Measurements from ENCODE around the gene ZBTB45.

The ZBTB45 gene

GRCh38 chr19:58531034-58531840 is 11.6 kb upstream of the ZBTB45 start:
- H3K4me1 Mint-ChIP-seq: no peaks in the 10 kb centered on the region
- no peak overlapping the region for H3K4me3 Mint-ChIP-seq
- ATAC-seq: no peak
- no peaks in the 10 kb centered on the region for H3K36me3 Mint-ChIP-seq
- no peak overlapping the region for H3K27ac Mint-ChIP-seq
- H3K9me3 Mint-ChIP-seq: no peaks in the 10 kb centered on the region
- DNase-seq (ENCODE audit: low spot score in 2 of 2): no peak

DNA sequence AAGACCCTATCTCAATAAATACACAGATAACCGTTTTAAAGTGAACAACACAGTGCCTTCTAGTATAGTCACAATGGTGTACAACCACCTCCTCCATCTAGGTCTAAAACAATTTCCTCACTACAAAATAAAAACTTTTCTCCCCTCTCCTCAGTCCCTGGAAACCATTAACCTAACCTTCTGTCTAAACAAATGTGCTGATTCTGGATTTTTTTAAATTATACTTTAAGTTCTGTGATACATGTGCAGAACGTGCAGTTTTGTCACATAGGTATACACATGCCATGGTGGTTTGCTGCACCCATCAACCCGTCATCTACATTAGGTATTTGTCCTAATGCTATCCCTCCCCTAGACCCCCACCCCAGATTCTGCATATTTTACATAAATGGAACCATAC is 9.8 kb upstream of the ZBTB45 start:
- no peaks in the 10 kb centered on the region for H3K36me3 Mint-ChIP-seq
- ATAC-seq (no peak), DNase-seq (ENCODE audit: low spot score in 2 of 2) (no peak)
- H3K27ac Mint-ChIP-seq: no peak overlapping the region
- no peaks in the 10 kb centered on the region for H3K9me3 Mint-ChIP-seq
- H3K4me3 Mint-ChIP-seq: no peak overlapping the region
- H3K4me1 Mint-ChIP-seq: no peaks in the 10 kb centered on the region

GRCh38 chr19:58522709-58523108 is 3.1 kb upstream of the ZBTB45 start:
- H3K4me1 Mint-ChIP-seq: peaks cover 30% of the 10 kb centered on the region
- ATAC-seq (no peak), DNase-seq (ENCODE audit: low spot score in 2 of 2) (no peak)
- no peaks in the 10 kb centered on the region for H3K9me3 Mint-ChIP-seq
- peak overlapping the region; percentile 90 for H3K27ac Mint-ChIP-seq
- peaks cover 17% of the 10 kb centered on the region for H3K36me3 Mint-ChIP-seq
- no peak overlapping the region for H3K4me3 Mint-ChIP-seq

DNA sequence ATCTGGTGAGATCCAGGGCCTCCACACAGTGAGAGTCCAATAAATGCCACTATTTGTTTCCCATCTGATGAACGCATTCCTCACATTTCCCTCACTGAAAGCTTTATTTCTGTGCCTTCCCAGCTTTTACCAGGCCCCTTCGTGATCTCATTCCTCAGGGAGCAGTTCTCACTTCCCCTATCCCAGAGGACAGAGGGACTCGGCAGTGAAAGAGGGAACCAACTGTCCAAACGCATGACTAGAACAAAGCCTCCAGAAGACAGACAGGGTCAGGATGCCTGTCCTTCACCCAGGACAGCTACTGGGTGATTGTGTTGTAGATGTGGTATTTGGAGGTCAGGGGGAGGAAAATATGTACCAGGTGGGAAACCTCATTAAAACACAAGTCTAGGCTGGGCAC is 2.0 kb upstream of the ZBTB45 start:
- Mint-ChIP-seq H3K4me3 (no peak overlapping the region), H3K4me1 (peaks cover 36% of the 10 kb centered on the region), H3K27ac (no peak overlapping the region), H3K9me3 (no peaks in the 10 kb centered on the region), H3K36me3 (peaks cover 20% of the 10 kb centered on the region)
- ATAC-seq (no peak), DNase-seq (ENCODE audit: low spot score in 2 of 2) (no peak)

GRCh38 chr19:58520257-58520599 is 618 bp upstream of the ZBTB45 start:
- DNase-seq (ENCODE audit: low spot score in 2 of 2) (no peak), ATAC-seq (no peak)
- no peaks in the 10 kb centered on the region for H3K9me3 Mint-ChIP-seq
- H3K4me1 Mint-ChIP-seq: peaks cover 47% of the 10 kb centered on the region
- peaks cover 34% of the 10 kb centered on the region for H3K36me3 Mint-ChIP-seq
- peak overlapping the region; percentile 99 for H3K27ac Mint-ChIP-seq
- peak overlapping the region; percentile 98 for H3K4me3 Mint-ChIP-seq

DNA sequence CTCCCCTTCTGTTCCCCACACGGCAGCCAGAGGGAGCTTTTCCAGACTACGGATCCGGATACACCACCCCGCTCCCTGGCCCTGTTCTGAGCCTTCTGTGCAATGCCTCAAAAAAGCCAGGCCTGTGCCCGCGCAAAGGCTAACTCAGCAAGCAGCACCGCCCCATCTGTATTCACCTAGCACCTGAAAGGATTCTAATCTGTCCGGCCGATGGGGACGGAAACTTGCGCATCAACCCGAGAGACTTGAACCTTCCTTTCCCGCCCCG is 589 bp downstream of the ZBTB45 start:
- Mint-ChIP-seq H3K27ac (peak overlapping the region; percentile 99), H3K36me3 (peaks cover 46% of the 10 kb centered on the region), H3K4me3 (peak overlapping the region; percentile 98), H3K4me1 (peaks cover 55% of the 10 kb centered on the region), H3K9me3 (no peaks in the 10 kb centered on the region)
- ATAC-seq (peak; percentile 16), DNase-seq (ENCODE audit: low spot score in 2 of 2) (no peak)

DNA sequence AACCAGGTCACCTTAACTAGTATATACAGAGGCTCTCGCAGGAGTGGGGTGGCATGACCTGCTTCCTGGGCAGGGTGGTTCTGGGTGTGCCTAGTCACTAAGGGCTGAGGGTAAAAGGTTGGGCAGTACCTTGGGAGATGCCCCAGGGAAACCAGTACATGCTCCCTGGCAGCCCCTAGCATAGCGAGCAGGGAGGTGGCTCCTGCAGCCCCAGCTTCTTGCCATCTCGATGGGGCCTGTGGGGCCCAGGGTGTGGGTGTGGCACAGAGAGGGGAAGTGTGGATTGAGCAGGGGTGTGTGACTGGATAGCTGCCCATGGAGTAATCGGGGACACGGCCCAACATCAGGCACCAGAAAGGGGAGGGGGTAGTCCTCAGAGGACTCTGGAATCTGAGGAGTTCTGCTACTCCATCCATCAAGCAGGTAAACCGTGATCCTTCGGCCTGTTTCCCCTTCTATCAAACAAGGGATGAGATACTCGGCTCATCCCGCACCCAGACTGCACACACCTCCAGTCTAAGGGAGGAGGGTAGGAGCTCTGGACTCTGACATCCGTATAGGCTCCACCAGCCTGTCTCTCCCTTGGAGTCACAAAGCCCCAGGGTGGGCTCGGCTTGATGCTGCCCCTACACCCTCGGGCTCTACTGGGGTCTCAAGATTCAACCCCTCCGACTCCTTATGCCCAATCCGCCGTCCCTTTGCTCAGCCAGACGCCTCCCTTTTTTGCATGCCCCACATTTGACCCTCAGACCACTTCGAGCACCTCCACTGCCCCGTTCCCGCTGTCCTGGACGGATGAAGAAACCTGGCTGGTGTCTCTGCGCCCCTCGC is 1.1 kb downstream of the ZBTB45 start:
- Mint-ChIP-seq H3K4me3 (peak overlapping the region; percentile 98), H3K27ac (peak overlapping the region; percentile 99), H3K9me3 (no peaks in the 10 kb centered on the region), H3K4me1 (peaks cover 61% of the 10 kb centered on the region), H3K36me3 (peaks cover 52% of the 10 kb centered on the region)
- ATAC-seq: no peak
- no peak for DNase-seq (ENCODE audit: low spot score in 2 of 2)

- H3K4me1 Mint-ChIP-seq: peaks cover 69% of the 10 kb centered on the region
- DNase-seq (ENCODE audit: low spot score in 2 of 2): no peak
- H3K4me3 Mint-ChIP-seq: peak overlapping the region; percentile 98
- H3K27ac Mint-ChIP-seq: peak overlapping the region; percentile 99
- ATAC-seq: no peak
- no peaks in the 10 kb centered on the region for H3K9me3 Mint-ChIP-seq
- peaks cover 60% of the 10 kb centered on the region for H3K36me3 Mint-ChIP-seq
Measured at GRCh38 chr19:58516964-58517833, 2.4 kb downstream of the ZBTB45 start.

DNA sequence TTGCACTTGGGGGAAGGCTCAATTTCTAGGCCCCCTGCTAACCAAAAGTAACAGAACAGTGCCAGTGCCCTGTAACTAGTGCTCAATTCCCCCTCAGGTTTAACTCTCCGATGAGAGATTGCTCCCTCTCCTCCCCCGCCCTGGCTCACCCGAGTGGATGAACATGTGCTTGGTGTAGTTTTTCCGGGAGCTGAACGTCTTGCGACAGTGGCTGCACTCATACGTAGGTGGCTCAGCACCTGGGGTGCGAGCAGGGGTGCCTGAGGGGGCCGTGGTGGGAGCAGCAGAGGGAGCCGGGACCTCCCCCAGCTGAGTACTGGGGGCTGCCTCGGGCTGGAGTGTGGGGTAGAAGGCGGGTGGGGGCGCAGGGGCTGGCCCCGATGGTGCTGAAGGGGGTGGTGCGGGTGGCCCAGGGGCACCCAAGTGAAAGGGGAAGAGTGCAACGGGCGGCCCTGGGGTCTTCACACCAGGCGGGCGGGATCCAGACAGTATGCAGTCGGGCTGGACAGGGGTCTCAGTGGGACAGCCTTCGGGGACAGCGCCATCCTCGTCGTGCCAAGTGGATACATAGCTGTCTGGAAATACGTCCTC is 3.3 kb downstream of the ZBTB45 start:
- no peaks in the 10 kb centered on the region for H3K9me3 Mint-ChIP-seq
- no peak for DNase-seq (ENCODE audit: low spot score in 2 of 2)
- no peak for ATAC-seq
- H3K27ac Mint-ChIP-seq: peak overlapping the region; percentile 54
- H3K36me3 Mint-ChIP-seq: peaks cover 64% of the 10 kb centered on the region
- peak overlapping the region; percentile 82 for H3K4me3 Mint-ChIP-seq
- H3K4me1 Mint-ChIP-seq: peaks cover 69% of the 10 kb centered on the region

GRCh38 chr19:58515259-58515658 is 4.4 kb downstream of the ZBTB45 start:
- peaks cover 64% of the 10 kb centered on the region for H3K36me3 Mint-ChIP-seq
- H3K27ac Mint-ChIP-seq: peak overlapping the region; percentile 54
- H3K4me3 Mint-ChIP-seq: peak overlapping the region; percentile 82
- DNase-seq (ENCODE audit: low spot score in 2 of 2) (no peak), ATAC-seq (no peak)
- peaks cover 65% of the 10 kb centered on the region for H3K4me1 Mint-ChIP-seq
- no peaks in the 10 kb centered on the region for H3K9me3 Mint-ChIP-seq

DNA sequence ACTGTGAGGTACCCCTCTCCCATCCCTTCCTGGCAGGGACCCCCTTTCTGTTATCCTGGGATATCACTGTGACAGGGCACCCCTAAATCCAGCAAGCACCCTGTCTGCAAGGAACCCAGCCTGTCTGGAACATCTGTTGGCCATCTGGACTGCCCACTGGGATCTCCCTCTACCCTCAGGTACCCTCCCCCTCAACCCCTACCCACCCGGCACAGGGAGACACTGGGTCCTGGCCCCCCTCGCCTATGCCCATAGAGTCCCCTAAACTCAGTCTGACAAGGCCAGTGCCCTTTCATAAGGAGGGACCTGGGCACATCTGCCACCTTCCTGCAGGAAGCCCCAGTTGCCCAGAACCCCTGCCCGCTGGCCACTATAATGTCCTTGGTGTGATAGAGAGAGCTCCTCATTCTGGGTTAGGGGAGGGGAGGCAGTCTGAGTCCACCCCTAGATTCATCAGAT is 5.0 kb downstream of the ZBTB45 start:
- peaks cover 58% of the 10 kb centered on the region for H3K4me1 Mint-ChIP-seq

DNA sequence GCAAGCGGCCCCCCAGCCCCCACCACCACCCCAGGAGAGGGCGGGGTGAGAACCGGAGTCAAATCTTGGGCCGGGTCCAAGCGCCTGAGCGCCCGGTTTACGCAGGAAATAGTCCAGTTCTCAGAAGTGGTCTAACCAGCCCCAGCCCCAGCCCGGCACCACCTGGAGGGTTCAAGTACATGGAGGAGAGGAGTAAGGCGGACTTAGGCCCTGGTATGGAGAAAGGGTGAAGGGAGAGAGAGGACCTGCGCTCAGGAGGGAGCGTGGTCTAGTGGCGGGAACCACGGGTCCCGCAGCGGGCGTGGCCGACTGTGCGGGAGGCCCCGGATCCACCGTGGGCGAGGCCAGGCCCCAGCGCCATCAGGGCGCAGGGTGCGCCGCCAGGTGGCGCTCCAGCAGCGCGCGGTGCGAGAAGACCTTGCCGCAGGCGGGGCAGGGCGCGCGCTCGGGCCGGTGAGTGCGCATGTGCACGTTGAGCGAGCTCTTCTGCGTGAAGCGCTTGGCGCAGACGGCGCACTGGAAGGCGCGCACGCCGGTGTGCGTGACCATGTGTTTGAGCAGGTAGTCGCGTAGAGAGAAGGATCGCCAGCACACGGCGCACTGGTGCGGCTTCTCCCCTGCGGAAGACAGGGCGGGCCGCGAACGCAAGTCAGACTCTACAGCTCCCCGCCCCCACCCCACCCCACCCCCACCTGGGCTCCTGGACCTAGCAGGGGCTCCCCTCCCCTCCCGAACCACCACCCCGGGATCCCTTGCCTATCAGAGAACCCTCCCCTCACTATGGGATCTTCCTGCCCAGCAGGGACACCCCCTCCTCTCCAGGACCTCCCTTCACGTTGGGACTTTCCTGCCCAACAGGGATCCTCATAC is 5.7 kb downstream of the ZBTB45 start:
- Mint-ChIP-seq H3K36me3 (peaks cover 50% of the 10 kb centered on the region), H3K4me1 (peaks cover 51% of the 10 kb centered on the region)
- peak; percentile 93 for ATAC-seq

More for the DNA sequence above, 5.0 kb downstream of the ZBTB45 start:
- Mint-ChIP-seq H3K4me3 (peak overlapping the region; percentile 82), H3K9me3 (no peaks in the 10 kb centered on the region), H3K36me3 (peaks cover 57% of the 10 kb centered on the region), H3K27ac (peak overlapping the region; percentile 86)
- DNase-seq (ENCODE audit: low spot score in 2 of 2) (no peak), ATAC-seq (no peak)

DNA sequence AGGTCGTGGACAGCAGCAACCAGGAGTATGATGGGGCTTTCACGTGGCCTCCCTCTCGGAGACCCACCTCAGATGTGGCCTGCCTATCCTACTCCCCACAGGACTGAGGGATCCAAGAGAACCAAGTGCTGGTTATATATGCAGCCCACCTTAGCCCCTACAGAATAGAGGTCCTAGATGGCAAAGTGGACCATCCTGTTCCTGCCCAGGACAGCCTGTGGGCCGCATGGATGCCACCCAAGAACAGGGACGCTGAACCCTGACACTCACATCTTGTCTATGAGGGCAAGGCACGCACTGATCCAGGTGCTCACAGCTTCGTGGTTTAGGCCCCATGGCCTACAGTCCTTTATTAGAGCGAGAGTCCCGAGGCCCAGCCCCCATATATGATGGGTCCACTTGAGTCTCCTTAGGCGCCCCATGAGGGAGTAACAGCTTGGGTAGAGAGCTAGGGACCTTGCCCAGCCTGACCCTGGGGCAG is 6.4 kb downstream of the ZBTB45 start:
- peak overlapping the region; percentile 82 for H3K4me3 Mint-ChIP-seq
- DNase-seq (ENCODE audit: low spot score in 2 of 2): no peak
- ATAC-seq: peak; percentile 1
- no peaks in the 10 kb centered on the region for H3K9me3 Mint-ChIP-seq
- H3K27ac Mint-ChIP-seq: peak overlapping the region; percentile 86
- H3K36me3 Mint-ChIP-seq: peaks cover 47% of the 10 kb centered on the region
- H3K4me1 Mint-ChIP-seq: peaks cover 44% of the 10 kb centered on the region

More for the DNA sequence above, 5.7 kb downstream of the ZBTB45 start:
- peak; percentile 96 to 98 for DNase-seq (ENCODE audit: low spot score in 2 of 2)
- Mint-ChIP-seq H3K9me3 (no peaks in the 10 kb centered on the region), H3K27ac (peak overlapping the region; percentile 86), H3K4me3 (peak overlapping the region; percentile 82)
